GM19099 (cell line): ENCODE measurements around the gene SENP8.

Experiments
- POLR2A ChIP-seq: IDR thresholded peaks from 3 replicates; pipeline ENCODE4 v1.6.1; 2011; ENCODE audit warnings: low read depth; ENCODE audit not compliant: insufficient read length; ENCODE audit errors: extremely low read depth

The SENP8 gene

DNA sequence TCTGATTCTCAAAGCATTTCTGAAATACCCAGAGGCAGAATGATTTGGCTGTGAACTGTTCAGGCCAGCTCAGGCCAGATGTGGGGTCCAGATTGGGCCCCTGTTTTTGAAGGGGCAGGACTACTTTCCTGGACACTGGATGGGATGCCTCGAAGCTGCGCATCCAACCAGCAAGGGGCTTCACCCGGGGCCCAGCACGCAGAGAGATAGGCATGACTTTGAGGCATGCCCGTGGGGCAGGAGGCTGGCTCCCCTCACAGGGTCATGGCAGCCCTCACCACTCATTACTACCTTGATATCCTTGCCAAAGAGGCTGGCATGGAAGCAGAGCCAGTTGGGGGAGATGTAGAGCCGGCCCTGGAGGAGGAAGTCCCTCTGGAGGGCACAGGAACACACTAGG is 49.2 kb downstream of the SENP8 start:
- TF ChIP-seq POLR2A, result no peak

- TF ChIP-seq POLR2A, result no peak
Measured at GRCh38 chr15:72168131-72168807, 50.1 kb downstream of the SENP8 start.

DNA sequence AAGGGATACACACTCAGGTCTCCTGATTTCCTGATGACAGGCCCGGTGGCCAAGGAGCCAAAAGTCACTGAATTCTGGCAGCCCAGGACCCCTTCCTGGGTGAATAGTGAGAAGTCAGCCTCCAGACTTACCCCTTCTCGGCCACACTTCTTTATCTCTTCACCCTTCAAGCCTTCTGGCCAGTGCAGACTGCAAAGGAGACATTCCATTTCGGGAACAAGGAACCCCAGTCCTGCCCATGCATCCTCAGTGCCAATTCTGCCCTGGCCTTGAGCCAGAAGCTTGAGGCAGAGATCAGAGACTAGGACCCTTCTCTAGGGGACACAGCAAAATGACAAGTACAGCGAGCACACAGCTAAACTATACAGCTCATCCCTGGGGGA is 50.6 kb downstream of the SENP8 start:
- no peak for TF ChIP-seq POLR2A

DNA sequence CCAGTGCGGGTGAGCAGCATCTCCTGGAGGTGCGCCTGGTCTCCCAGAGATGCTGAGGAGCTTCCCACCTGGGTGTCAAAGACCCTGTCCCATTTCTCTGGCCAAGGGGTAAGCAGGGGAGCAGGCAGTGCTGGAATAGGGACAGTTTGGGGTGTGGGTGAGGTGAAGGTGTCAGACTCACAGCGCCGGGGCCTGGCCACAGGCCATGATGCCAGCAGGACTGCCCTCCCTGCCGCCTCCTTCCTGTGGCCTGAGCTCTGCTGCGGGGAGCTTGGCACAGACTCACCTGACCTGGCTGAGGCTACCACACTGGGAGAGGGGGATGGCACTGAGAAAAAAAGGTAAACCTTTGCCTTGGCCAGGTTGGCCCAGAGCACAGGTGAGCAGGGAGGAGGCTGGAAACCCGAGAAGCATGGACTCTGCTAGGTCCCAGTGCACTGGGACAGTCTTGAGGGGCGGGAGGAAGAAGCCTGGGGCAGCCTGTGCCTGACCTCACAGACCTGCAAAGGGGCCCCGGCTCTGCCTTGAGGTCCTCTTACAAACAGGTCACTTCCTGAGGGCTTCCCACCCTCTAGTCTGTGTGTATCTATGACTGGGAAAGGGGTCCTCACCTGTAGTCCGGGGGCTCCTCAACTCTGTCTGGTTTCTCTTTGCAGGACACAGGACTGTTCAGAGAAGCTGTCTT is 51.2 kb downstream of the SENP8 start:
- TF ChIP-seq POLR2A, result no peak

DNA sequence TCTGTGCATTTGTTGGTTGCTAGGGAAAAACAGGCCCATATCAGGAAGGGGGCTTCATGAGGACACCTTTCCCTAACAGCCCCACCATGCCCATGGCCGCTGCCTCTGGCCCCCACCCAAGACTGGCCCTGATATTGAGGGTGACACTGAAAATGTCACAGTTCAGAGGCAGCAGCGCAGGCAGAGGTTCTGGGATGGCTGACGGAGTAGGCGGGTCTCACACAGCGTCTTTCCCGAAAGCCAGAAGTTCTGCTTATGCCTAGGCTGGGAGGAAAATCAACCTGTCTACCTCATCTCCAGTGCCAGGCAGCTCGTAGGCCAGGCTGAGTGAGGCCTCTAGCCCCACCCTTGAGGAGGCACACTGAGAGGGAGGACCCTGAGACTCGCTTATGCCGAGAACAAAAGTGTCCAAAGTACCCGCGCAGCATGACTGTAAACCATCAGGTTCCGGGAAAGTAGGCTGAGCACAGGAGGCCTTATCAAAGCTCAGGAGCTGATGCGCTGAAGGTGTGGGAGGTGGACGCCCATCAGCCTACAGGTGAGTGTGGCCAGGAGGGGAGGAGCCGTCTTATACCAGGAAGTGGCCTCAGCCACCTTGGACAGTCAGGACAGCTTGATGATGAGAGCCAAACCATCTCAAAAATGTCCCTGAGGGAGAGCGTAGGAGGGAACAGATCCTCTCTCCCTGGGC is 51.9 kb downstream of the SENP8 start:
- TF ChIP-seq POLR2A, result no peak

- no peak for TF ChIP-seq POLR2A
Measured at GRCh38 chr15:72170691-72171090, 52.5 kb downstream of the SENP8 start.

DNA sequence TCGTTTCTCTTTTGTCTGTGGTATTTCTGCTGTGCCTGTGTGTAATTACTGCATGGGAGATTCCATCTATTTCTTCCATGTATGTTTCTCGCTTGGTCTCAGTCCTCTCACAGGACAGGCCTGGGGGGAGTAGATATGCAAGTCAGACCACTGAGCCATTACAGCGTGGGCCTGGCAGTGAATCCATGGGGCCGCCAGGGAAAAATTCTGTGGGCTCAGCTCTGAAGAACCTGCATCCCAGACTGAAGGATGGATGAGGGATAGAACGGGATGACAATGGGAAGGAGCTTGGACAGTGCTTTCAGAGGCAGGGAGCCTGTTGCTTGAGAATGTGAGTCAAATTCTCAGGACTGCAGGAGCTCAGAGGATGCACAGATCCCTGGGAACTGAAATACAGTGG is 54.6 kb downstream of the SENP8 start:
- TF ChIP-seq POLR2A, result no peak

- TF ChIP-seq POLR2A, result no peak
Measured at GRCh38 chr15:72173401-72173800, 55.2 kb downstream of the SENP8 start.

GRCh38 chr15:72173864-72174550 is 55.8 kb downstream of the SENP8 start:
- TF ChIP-seq POLR2A, result no peak

- TF ChIP-seq POLR2A, result no peak
Measured at GRCh38 chr15:72174551-72175165, 56.5 kb downstream of the SENP8 start.

GRCh38 chr15:72175186-72176044 is 57.2 kb downstream of the SENP8 start:
- no peak for TF ChIP-seq POLR2A

DNA sequence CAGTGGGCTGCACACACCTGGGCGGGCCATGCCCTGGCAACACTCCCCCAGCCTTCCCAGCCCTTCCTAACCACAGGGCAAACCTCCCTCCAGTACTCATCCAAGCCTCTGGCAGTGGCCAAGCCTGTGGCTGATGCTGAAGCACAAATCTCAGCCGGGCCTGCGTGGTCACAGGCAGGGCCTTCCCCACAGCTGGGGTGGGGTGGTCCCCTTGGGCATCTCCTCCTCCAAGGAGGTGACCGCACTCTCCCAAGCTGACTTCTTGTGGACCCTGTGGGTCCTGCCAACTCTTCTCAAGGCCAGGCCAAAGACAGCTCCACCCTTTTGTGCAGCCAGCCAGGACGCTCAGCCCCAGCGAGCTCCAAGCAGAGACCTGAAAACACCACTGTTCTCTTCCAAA is 58.0 kb downstream of the SENP8 start:
- no peak for TF ChIP-seq POLR2A

DNA sequence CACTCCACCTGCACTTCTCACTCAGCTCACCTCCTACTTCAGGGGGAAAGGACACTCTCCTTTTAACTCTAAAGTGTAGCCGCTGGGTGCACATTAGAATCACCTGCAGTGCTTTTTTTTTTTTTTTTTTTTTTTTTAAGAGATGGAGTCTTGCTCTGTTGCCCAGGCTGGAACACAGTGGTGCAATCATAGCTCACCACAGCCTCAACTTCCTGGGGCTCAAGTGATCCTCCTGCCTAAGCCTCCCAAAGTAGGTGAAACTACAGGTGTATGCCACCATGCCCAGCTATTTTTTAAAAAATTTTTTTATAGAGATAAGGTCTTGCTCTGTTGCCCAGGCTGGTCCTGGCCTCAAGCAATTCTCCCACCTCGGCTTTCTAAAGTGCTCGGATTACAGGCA is 58.5 kb downstream of the SENP8 start:
- no peak for TF ChIP-seq POLR2A

- no peak for TF ChIP-seq POLR2A
Measured at GRCh38 chr15:72178976-72179585, 60.9 kb downstream of the SENP8 start.
